ENCODE results near the gene TMC8.

DNA sequence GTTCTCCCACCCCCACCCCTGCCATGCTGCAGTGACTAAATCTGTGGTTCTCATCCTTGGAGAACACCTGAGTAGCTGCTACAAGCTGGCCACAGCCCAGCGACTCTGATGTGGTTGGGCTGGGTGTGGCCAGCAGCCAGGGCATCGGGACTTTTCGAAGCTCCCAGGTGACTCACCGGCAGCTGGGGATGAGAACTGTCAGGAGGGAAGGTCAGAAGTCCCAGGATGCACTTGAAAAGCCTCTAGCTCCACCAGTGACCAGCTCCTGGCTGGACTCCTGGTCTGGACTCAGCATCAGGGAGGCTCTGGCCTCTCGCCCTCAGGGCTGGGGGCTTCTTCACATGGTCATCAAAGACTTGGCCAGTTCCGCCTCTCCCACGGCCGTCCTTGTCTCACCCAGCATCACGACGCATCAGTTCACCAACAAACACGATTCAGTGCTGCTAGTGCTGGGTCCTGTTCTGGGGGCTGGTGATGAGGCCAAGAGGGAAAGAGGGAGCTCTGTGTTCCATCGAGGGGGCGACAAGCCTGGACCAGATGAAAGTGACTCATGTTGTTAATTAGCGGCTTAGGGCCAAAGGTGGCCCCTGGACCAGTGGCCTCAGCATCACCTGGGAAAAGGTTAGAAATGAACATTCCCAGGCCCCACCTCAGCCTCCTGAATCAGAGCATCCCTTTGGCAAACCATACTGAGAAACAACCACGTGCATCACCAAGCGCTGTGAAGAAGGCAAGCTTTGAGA is 11.7 kb downstream of the TMC8 start:
- TF ChIP-seq CTCF (conservative IDR thresholded peaks at IDR 0.05 in 1 of 2, IDR thresholded peaks at IDR 0.05 in 1 of 2; ENCODE audit: extremely low read depth in 1 of 2, insufficient read depth in 1 of 2, low read depth in 1 of 2, low read length in 2 of 2) (no peak), EZH2 (IDR thresholded peaks at IDR 0.05; ENCODE audit: borderline replicate concordance, low read length) (no peak)

Data from mammary epithelial cell (primary cell).